Kidney (tissue), 14 donors: Measurements from ENCODE around the gene SPI1. TPM values are rescaled to one million over a fixed set of nuclear protein-coding genes. Genes with fewer than 3 reads are reported as not detected.

Source experiments
- DNase-seq, 5 donors: peaks; one replicate each; pipeline ENCODE4 v3.0.0-alpha.2; 2013 to 2020
- FAIRE-seq: peaks from 2 replicates; lab custom pipeline; 2012; peaks lifted over from hg19 to GRCh38; lab: Jason Lieb, UNC
- H3K27ac ChIP-seq, 2 donors: one replicate each; pipeline ENCODE4 v1.7.0; 2013; ENCODE audit warnings: low read depth in 2 of 2, low read length in 2 of 2, inconsistent platforms in 1 of 2
- H3K27me3 ChIP-seq: one replicate; pipeline ENCODE4 v1.7.1; 2013; ENCODE audit warnings: low read length, inconsistent platforms; ENCODE audit not compliant: control insufficient read depth, insufficient read depth
- H3K36me3 ChIP-seq, 3 donors: one replicate each; pipeline versions ENCODE4 v1.7.0 to v1.7.1; 2013; ENCODE audit warnings: low read length in 3 of 3, control low read depth in 1 of 3, inconsistent platforms in 1 of 3; ENCODE audit not compliant: insufficient read depth in 3 of 3, control insufficient read depth in 2 of 3
- H3K4me1 ChIP-seq, 3 donors: one replicate each; pipeline versions ENCODE4 v1.7.0 to v1.7.1; 2013; ENCODE audit warnings: low read length in 3 of 3, inconsistent platforms in 1 of 3, low read depth in 1 of 3; ENCODE audit not compliant: control insufficient read depth in 2 of 3, insufficient read depth in 2 of 3
- H3K4me3 ChIP-seq, 3 donors: one replicate each; pipeline versions ENCODE4 v1.7.0 to v1.8.1; 2013; ENCODE audit warnings: low read length in 3 of 3, control low read depth in 1 of 3, inconsistent platforms in 1 of 3
- H3K9ac ChIP-seq, 3 donors: one replicate each; pipeline versions ENCODE4 v1.7.0 to v1.7.1; 2013; ENCODE audit warnings: low read length in 3 of 3, control low read depth in 1 of 3, inconsistent platforms in 1 of 3
- H3K9me3 ChIP-seq, 3 donors: one replicate each; pipeline versions ENCODE4 v1.7.0 to v1.7.1; 2013; ENCODE audit warnings: low read length in 3 of 3, control low read depth in 1 of 3, inconsistent platforms in 1 of 3; ENCODE audit not compliant: control insufficient read depth in 2 of 3, insufficient read depth in 1 of 3
- CTCF ChIP-seq: IDR thresholded peaks from 3 replicates; pipeline ENCODE4 v1.5.1; 2012; ENCODE audit warnings: mild to moderate bottlenecking, moderate library complexity, borderline replicate concordance; ENCODE audit not compliant: insufficient read depth; ENCODE audit errors: extremely low read depth
- intact Hi-C: fragments of 100-400 bp; cut with DNase I; formaldehyde crosslinking; loops from one replicate; pipeline ENCODE4 v1.11.1; 2022
- polyA plus RNA-seq: library from polyadenylated mRNA; stranded (reverse); fragments of 350-450 nt; fragmentation: Illumina TruSeq; extraction: RNeasy Lipid Tissue Mini Kit (QIAGEN cat#74804); gene quantifications from one replicate; pipeline ENCODE4 v1.2.3, GENCODE V29; 2014; ENCODE audit warnings: low read depth, low replicate concordance; ENCODE audit not compliant: insufficient read depth
- total RNA-seq: library from RNA; stranded (reverse); fragmentation: NEBNext Ultra II Directional; extraction: Animal tissue kit (Norgen Biotek cat#: 25700); gene quantifications from one replicate; pipeline ENCODE4 v1.2.1, GENCODE V29; 2021
- donor health status: control.
- donor health status: control.
- donor health status: control.
- donor health status: control.
- donor health status: control.
- donor health status: DM: yes; HTN: yes; CAD: no.
- donor health status: Normal renal cell carcinoma (clear cell type).

The SPI1 gene
- total and polyA plus RNA-seq, 2 donors from 2014 or later: 7.3 to 39.8 TPM

GRCh38 chr11:47413908-47414684, 35.7 kb upstream of the SPI1 start:
- peaks cover 0 to 17% (median 9%) of the 10 kb centered on the region in 3 donors for H3K36me3 ChIP-seq
- intact Hi-C loops: no loop called here
- no peak for TF ChIP-seq CTCF
- FAIRE-seq: no peak
- H3K4me3 ChIP-seq: no peak overlapping the region
- peak in 1 of 5 donors; percentile 63 for DNase-seq
- H3K27me3 ChIP-seq: no peaks in the 10 kb centered on the region
- no peaks in the 10 kb centered on the region for H3K9me3 ChIP-seq
- H3K27ac ChIP-seq: no peak overlapping the region
- no peak overlapping the region for H3K9ac ChIP-seq
- peaks cover 0 to 13% (median 8%) of the 10 kb centered on the region in 3 donors for H3K4me1 ChIP-seq

- intact Hi-C loops: no loop called here
- no peak for TF ChIP-seq CTCF
- H3K36me3 ChIP-seq: peaks cover 0 to 10% (median 3%) of the 10 kb centered on the region in 3 donors
- FAIRE-seq (no peak), DNase-seq (peak in 1 of 5 donors; percentile 65)
- H3K9me3 ChIP-seq: no peaks in the 10 kb centered on the region
- no peak overlapping the region for H3K27ac ChIP-seq
- no peak overlapping the region for H3K4me3 ChIP-seq
- no peaks in the 10 kb centered on the region for H3K27me3 ChIP-seq
- no peak overlapping the region for H3K9ac ChIP-seq
- peaks cover 0 to 17% (median 8%) of the 10 kb centered on the region in 3 donors for H3K4me1 ChIP-seq
Measured at GRCh38 chr11:47413351-47413750, 35.0 kb upstream of the SPI1 start.

- peak; percentile 62 for TF ChIP-seq CTCF
- DNase-seq (peak in 3 of 5 donors; percentile 50 to 77 (median 63)), FAIRE-seq (no peak)
- H3K9ac ChIP-seq: no peak overlapping the region
- no peak overlapping the region for H3K4me3 ChIP-seq
- H3K27ac ChIP-seq: no peak overlapping the region
- intact Hi-C loops: no loop called here
- peaks cover 5 to 24% (median 15%) of the 10 kb centered on the region in 3 donors for H3K4me1 ChIP-seq
- H3K27me3 ChIP-seq: no peaks in the 10 kb centered on the region
- peaks cover 0 to 10% (median 0%) of the 10 kb centered on the region in 3 donors for H3K36me3 ChIP-seq
- no peaks in the 10 kb centered on the region for H3K9me3 ChIP-seq
Measured at GRCh38 chr11:47411884-47412746, 33.8 kb upstream of the SPI1 start.
